ENCODE data around the gene TJAP1.
A peak's percentile ranks its signal among the peaks of the same experiment; 100 is the strongest.

The TJAP1 gene

GRCh38 chr6:43505718-43506117, 28.3 kb downstream of the TJAP1 start:
- Histone ChIP-seq H3K27me3 (ENCODE audit: insufficient read depth, poor library complexity, severe bottlenecking) (peaks cover 3% of the 10 kb centered on the region), H3K27ac (replicated peaks) (no peak overlapping the region), H3K4me3 (replicated peaks; ENCODE audit: insufficient read depth, low read length) (no peak overlapping the region)
- TF ChIP-seq GABPA (IDR thresholded peaks at IDR 0.05; ENCODE audit: low read depth): no peak
- no peak for TF ChIP-seq SPI1 (IDR thresholded peaks at IDR 0.05; ENCODE audit: borderline replicate concordance, low read depth)
- TF ChIP-seq REST (IDR thresholded peaks at IDR 0.05; ENCODE audit: insufficient replicate concordance, low read depth): no peak
- TF ChIP-seq POLR2AphosphoS5 (IDR thresholded peaks at IDR 0.05; ENCODE audit: low read depth): no peak
- TF ChIP-seq, protein P1, sequence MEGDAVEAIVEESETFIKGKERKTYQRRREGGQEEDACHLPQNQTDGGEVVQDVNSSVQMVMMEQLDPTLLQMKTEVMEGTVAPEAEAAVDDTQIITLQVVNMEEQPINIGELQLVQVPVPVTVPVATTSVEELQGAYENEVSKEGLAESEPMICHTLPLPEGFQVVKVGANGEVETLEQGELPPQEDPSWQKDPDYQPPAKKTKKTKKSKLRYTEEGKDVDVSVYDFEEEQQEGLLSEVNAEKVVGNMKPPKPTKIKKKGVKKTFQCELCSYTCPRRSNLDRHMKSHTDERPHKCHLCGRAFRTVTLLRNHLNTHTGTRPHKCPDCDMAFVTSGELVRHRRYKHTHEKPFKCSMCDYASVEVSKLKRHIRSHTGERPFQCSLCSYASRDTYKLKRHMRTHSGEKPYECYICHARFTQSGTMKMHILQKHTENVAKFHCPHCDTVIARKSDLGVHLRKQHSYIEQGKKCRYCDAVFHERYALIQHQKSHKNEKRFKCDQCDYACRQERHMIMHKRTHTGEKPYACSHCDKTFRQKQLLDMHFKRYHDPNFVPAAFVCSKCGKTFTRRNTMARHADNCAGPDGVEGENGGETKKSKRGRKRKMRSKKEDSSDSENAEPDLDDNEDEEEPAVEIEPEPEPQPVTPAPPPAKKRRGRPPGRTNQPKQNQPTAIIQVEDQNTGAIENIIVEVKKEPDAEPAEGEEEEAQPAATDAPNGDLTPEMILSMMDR (IDR thresholded peaks at IDR 0.05; ENCODE audit: insufficient read depth, low read length): no peak
- no peak for DNase-seq (ENCODE audit: low read depth in 1 of 2, low spot score in 1 of 2)

DNA sequence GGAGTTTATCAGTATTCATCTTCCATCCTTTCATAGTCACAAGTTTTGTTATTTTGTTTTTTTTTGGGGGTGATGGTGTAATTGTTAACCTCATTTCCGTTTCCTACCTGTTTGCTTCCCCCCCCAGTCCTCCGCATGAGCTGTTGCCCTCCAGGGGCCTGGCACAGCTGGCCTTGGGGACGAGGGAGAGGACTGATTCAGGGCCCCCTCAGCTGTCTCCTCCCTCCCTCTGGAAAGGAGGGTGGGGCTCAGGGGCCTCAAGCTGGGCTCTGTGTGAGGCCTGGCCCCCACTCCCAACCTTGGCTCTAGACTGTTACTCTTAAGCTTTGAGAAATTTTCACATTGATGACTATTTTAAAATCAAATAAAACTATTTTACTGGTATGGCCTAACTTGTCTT, 28.8 kb downstream of the TJAP1 start:
- peaks cover 3% of the 10 kb centered on the region for H3K27me3 ChIP-seq (ENCODE audit: insufficient read depth, poor library complexity, severe bottlenecking)
- no peak overlapping the region for H3K27ac ChIP-seq (replicated peaks)
- no peak overlapping the region for H3K4me3 ChIP-seq (replicated peaks; ENCODE audit: insufficient read depth, low read length)
- no peak for TF ChIP-seq REST (IDR thresholded peaks at IDR 0.05; ENCODE audit: insufficient replicate concordance, low read depth)
- TF ChIP-seq, protein P1 (IDR thresholded peaks at IDR 0.05; ENCODE audit: insufficient read depth, low read length): no peak
- no peak for TF ChIP-seq SPI1 (IDR thresholded peaks at IDR 0.05; ENCODE audit: borderline replicate concordance, low read depth)
- TF ChIP-seq GABPA (IDR thresholded peaks at IDR 0.05; ENCODE audit: low read depth): no peak
- TF ChIP-seq POLR2AphosphoS5 (IDR thresholded peaks at IDR 0.05; ENCODE audit: low read depth): no peak
- DNase-seq (ENCODE audit: low read depth in 1 of 2, low spot score in 1 of 2): no peak

DNA sequence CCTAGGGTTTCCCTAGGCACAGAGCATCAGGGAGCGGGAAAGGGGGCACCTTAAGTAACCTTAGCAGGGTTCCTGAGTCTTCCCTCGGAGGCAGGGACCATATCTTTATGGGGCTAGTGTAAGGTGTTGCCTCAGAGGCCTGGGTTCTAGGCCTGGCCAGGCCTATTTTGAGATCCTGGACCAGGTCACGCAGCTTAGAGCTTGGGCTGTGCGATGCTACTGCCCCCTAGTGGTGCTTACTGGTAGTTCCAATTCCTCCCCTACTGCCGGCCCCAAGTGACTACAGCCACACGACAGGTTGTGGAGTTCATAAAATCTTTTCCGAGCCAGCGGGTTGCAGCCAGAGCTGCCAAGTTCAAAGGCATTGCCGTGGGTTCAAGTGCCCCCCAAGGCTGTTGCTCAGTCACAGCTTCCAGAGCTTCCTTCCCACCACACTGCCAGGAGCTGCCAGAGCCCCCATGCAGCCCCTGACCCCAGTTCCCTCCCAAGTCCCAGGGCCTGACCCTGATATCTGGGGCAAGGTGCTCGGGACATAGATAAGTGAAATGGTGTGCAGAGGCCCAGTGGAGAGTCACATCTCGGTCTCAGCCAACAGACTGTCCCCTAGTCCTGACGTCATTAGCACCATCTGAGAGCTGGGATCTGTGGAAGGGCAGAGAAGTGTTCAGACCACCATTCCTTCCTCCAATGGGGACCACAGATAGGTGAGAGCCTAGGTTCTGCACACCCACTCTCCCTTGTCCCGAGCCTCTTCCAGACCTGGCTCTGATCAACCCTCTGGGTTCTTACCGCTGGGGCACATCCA, 29.5 kb downstream of the TJAP1 start:
- Histone ChIP-seq H3K27ac (replicated peaks) (no peak overlapping the region), H3K27me3 (ENCODE audit: insufficient read depth, poor library complexity, severe bottlenecking) (peaks cover 3% of the 10 kb centered on the region), H3K4me3 (replicated peaks; ENCODE audit: insufficient read depth, low read length) (no peak overlapping the region)
- DNase-seq (ENCODE audit: low read depth in 1 of 2, low spot score in 1 of 2): peak; percentile 73 to 79
- no peak for TF ChIP-seq POLR2AphosphoS5 (IDR thresholded peaks at IDR 0.05; ENCODE audit: low read depth)
- TF ChIP-seq, protein P1 (IDR thresholded peaks at IDR 0.05; ENCODE audit: insufficient read depth, low read length): peak; percentile 89

All from HL-60 (cell line).